Astrocyte (in vitro differentiated cells and primary cell): Measurements from ENCODE around the gene SPATA2. TPM values are rescaled to one million over a fixed set of nuclear protein-coding genes. Genes with fewer than 3 reads are reported as not detected.
A peak's percentile ranks its signal among the peaks of the same experiment; 100 is the strongest.

Experiments used
- DNase-seq: peaks from one replicate; pipeline ENCODE4 v3.0.0-alpha.2; 2010; ENCODE audit warnings: low read depth
- FAIRE-seq: peaks from 2 replicates; lab custom pipeline; 2011; peaks lifted over from hg19 to GRCh38; lab: Jason Lieb, UNC
- H2AFZ ChIP-seq: 2 replicates; pipeline ENCODE4 v1.6.0; 2012; ENCODE audit warnings: low read depth, low read length, inconsistent platforms
- H3K27ac ChIP-seq: 2 replicates; pipeline ENCODE4 v1.5.1; 2011; ENCODE audit warnings: low read depth, low read length, inconsistent platforms
- H3K27me3 ChIP-seq: 2 replicates; pipeline ENCODE4 v1.6.0; 2011; ENCODE audit warnings: low read length, inconsistent platforms; ENCODE audit not compliant: insufficient read depth
- H3K36me3 ChIP-seq: 2 replicates; pipeline ENCODE4 v1.5.1; 2011; ENCODE audit warnings: low read length, inconsistent platforms; ENCODE audit not compliant: insufficient read depth
- H3K4me1 ChIP-seq: 2 replicates; pipeline ENCODE4 v1.5.1; 2011; ENCODE audit warnings: low read length, inconsistent platforms; ENCODE audit not compliant: insufficient read depth
- H3K4me2 ChIP-seq: 2 replicates; pipeline ENCODE4 v1.6.0; 2012; ENCODE audit warnings: low read length, inconsistent platforms
- H3K4me3 ChIP-seq: 2 replicates; pipeline ENCODE4 v1.5.1; 2011; ENCODE audit warnings: low read depth, mild to moderate bottlenecking, low read length, inconsistent platforms; ENCODE audit not compliant: insufficient read depth
- H3K79me2 ChIP-seq: 2 replicates; pipeline ENCODE4 v1.6.0; 2012; ENCODE audit warnings: mild to moderate bottlenecking, low read length, inconsistent platforms; ENCODE audit not compliant: insufficient read depth
- H3K9ac ChIP-seq: 2 replicates; pipeline ENCODE4 v1.6.0; 2012; ENCODE audit warnings: mild to moderate bottlenecking, low read length, inconsistent platforms
- H3K9me3 ChIP-seq: 2 replicates; pipeline ENCODE4 v1.5.1; 2012; ENCODE audit warnings: low read depth, mild to moderate bottlenecking, low read length, inconsistent platforms; ENCODE audit not compliant: insufficient read depth
- H4K20me1 ChIP-seq: 2 replicates; pipeline ENCODE4 v1.6.0; 2012; ENCODE audit warnings: low read length, inconsistent platforms; ENCODE audit not compliant: insufficient read depth
- H3K27ac Mint-ChIP-seq: one replicate; pipeline ENCODE4 v1.8.0; 2021; ENCODE audit warnings: mild to moderate bottlenecking, mixed read lengths; ENCODE audit not compliant: unreplicated experiment
- H3K27me3 Mint-ChIP-seq: one replicate; pipeline ENCODE4 v1.8.0; 2021; ENCODE audit warnings: low read depth, mixed read lengths; ENCODE audit not compliant: unreplicated experiment
- H3K36me3 Mint-ChIP-seq: one replicate; pipeline ENCODE4 v1.8.0; 2021; ENCODE audit warnings: low read depth, mixed read lengths; ENCODE audit not compliant: unreplicated experiment
- H3K4me1 Mint-ChIP-seq: one replicate; pipeline ENCODE4 v1.8.0; 2021; ENCODE audit warnings: low read depth, mixed read lengths; ENCODE audit not compliant: unreplicated experiment
- H3K4me3 Mint-ChIP-seq: one replicate; pipeline ENCODE4 v1.8.0; 2021; ENCODE audit warnings: mild to moderate bottlenecking, moderate library complexity, mixed read lengths; ENCODE audit not compliant: unreplicated experiment
- H3K9me3 Mint-ChIP-seq: one replicate; pipeline ENCODE4 v1.8.0; 2021; ENCODE audit warnings: mild to moderate bottlenecking, mixed read lengths; ENCODE audit not compliant: unreplicated experiment
- CTCF ChIP-seq: IDR thresholded peaks from 2 replicates; pipeline ENCODE4 v1.5.1; 2011; ENCODE audit warnings: low read depth, mild to moderate bottlenecking, inconsistent platforms, low read length, moderate library complexity; ENCODE audit not compliant: insufficient read depth
- EZH2 ChIP-seq: IDR thresholded peaks from 2 replicates; pipeline ENCODE4 v1.6.1; 2012; ENCODE audit warnings: mild to moderate bottlenecking, low read length, inconsistent platforms; ENCODE audit not compliant: insufficient read depth
- total RNA-seq: library from RNA; stranded (reverse); gene quantifications from 2 replicates; pipeline ENCODE4 v1.2.1, GENCODE V29; 2021

SPATA2 gene
- total RNA-seq, 1 donor from 2014 or later: 7.3 TPM

DNA sequence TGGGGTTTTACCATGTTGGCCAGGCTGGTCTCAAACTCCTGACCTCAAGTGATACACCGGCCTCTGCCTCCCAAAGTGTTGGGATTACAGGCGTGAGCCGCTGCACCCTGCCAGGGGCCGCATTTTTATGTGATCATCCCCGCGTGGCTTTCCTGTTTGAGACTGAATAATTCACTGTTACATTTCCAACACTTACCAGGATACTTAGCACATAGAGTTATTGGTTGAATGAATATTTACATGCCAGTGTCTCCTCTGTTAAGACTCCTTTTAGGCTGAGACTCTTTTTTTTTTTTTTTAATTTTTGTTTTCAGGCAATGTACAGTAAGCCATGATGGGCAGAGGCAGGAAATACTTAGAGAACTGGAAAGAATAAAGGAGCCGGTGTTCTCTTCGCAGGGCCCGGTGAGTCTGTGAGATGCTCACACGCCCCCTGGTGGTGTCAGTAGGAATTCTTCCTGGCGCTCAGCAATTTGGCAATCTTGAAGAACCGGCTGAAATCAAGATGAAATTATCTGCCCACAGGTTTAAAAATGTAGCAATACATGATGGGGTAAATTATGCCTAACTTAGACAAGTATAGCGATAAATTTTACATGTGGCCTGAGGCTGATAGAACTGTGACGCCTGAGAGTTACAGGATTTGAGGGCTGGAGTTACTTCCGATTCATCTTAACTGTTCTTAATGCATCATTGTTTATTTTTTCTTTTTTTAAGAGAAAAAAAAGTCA is 13.2 kb upstream of the SPATA2 start:
- peak overlapping the region; percentile 58 for H2AFZ ChIP-seq
- no peaks in the 10 kb centered on the region for H3K9me3 ChIP-seq
- DNase-seq: peak; percentile 61
- Mint-ChIP-seq H3K36me3 (no peaks in the 10 kb centered on the region), H3K27me3 (peaks cover 2% of the 10 kb centered on the region), H3K4me1 (peaks cover 4% of the 10 kb centered on the region), H3K4me3 (no peak overlapping the region), H3K9me3 (no peaks in the 10 kb centered on the region), H3K27ac (no peak overlapping the region)
- TF ChIP-seq CTCF (peak; percentile 99), EZH2 (no peak)
- no peaks in the 10 kb centered on the region for H3K4me1 ChIP-seq
- H3K27ac ChIP-seq: no peak overlapping the region
- H3K9ac ChIP-seq: no peak overlapping the region
- H4K20me1 ChIP-seq: no peaks in the 10 kb centered on the region
- no peak for FAIRE-seq
- no peaks in the 10 kb centered on the region for H3K27me3 ChIP-seq
- no peak overlapping the region for H3K4me3 ChIP-seq
- H3K4me2 ChIP-seq: peak overlapping the region; percentile 44
- H3K36me3 ChIP-seq: no peaks in the 10 kb centered on the region
- no peaks in the 10 kb centered on the region for H3K79me2 ChIP-seq

- no peaks in the 10 kb centered on the region for H4K20me1 ChIP-seq
- Mint-ChIP-seq H3K27ac (no peak overlapping the region), H3K36me3 (no peaks in the 10 kb centered on the region), H3K27me3 (peaks cover 4% of the 10 kb centered on the region), H3K9me3 (peaks cover 3% of the 10 kb centered on the region), H3K4me3 (no peak overlapping the region), H3K4me1 (peaks cover 4% of the 10 kb centered on the region)
- no peak overlapping the region for H3K4me2 ChIP-seq
- no peaks in the 10 kb centered on the region for H3K79me2 ChIP-seq
- H3K36me3 ChIP-seq: no peaks in the 10 kb centered on the region
- H3K9me3 ChIP-seq: no peaks in the 10 kb centered on the region
- DNase-seq (no peak), FAIRE-seq (no peak)
- no peak for TF ChIP-seq EZH2
- TF ChIP-seq CTCF: no peak
- H3K4me3 ChIP-seq: no peak overlapping the region
- H3K4me1 ChIP-seq: no peaks in the 10 kb centered on the region
- no peak overlapping the region for H2AFZ ChIP-seq
- H3K27ac ChIP-seq: no peak overlapping the region
- no peak overlapping the region for H3K9ac ChIP-seq
- no peaks in the 10 kb centered on the region for H3K27me3 ChIP-seq
Measured at GRCh38 chr20:49925901-49926454, 10.6 kb upstream of the SPATA2 start.

- FAIRE-seq (no peak), DNase-seq (no peak)
- H3K27me3 ChIP-seq: no peaks in the 10 kb centered on the region
- Mint-ChIP-seq H3K4me1 (peaks cover 4% of the 10 kb centered on the region), H3K9me3 (peaks cover 3% of the 10 kb centered on the region), H3K4me3 (no peak overlapping the region), H3K27ac (no peak overlapping the region), H3K36me3 (no peaks in the 10 kb centered on the region), H3K27me3 (peaks cover 4% of the 10 kb centered on the region)
- H3K9me3 ChIP-seq: no peaks in the 10 kb centered on the region
- no peaks in the 10 kb centered on the region for H3K79me2 ChIP-seq
- no peak overlapping the region for H3K9ac ChIP-seq
- TF ChIP-seq EZH2 (no peak), CTCF (no peak)
- H3K27ac ChIP-seq: no peak overlapping the region
- no peak overlapping the region for H2AFZ ChIP-seq
- H3K4me2 ChIP-seq: no peak overlapping the region
- no peaks in the 10 kb centered on the region for H3K36me3 ChIP-seq
- no peak overlapping the region for H3K4me3 ChIP-seq
- no peaks in the 10 kb centered on the region for H4K20me1 ChIP-seq
- H3K4me1 ChIP-seq: no peaks in the 10 kb centered on the region
Measured at GRCh38 chr20:49924247-49924646, 8.9 kb upstream of the SPATA2 start.
